Measurements from ENCODE around the gene MPND. TPM values are rescaled to one million over a fixed set of nuclear protein-coding genes. Genes with fewer than 3 reads are reported as not detected.

Gene MPND
- total RNA-seq, 1 experiment from 2014 or later, result 37.0 TPM

DNA sequence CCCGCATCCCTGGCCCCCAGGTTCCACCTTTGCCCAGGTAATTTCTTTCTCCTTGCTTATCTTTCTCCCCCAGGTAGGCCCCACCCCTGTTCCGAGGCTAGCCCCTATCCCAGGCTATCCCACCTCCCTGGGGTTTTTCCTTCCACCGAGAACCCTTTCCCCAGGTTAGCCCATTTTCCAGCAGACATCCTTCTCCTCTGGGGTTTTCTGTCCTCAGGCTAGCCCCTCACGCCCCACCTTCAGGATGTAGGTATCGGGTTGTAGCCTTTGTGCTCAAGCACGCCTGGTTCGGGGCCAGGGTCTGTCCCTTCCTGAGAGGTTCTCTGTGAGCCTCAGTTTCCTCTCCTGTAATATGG lies 38.1 kb upstream of the MPND start:
- no peak overlapping the region for H2AFZ ChIP-seq (ENCODE audit: low read length)
- H2AK5ac ChIP-seq (ENCODE audit: insufficient read length, low read length), result no peak overlapping the region
- no peaks in the 10 kb centered on the region for H3K79me2 ChIP-seq (ENCODE audit: insufficient read depth, low read length)
- H3K14ac ChIP-seq (ENCODE audit: insufficient read depth, low read length), result no peak overlapping the region
- H3K9me3 Mint-ChIP-seq, result no peaks in the 10 kb centered on the region; a peak in 2 of 5 replicates
- no peak overlapping the region for H3K27ac ChIP-seq (ENCODE audit: insufficient read length, low read depth, low read length)
- H2BK120ac ChIP-seq (ENCODE audit: low read depth, low read length, poor library complexity, severe bottlenecking), result no peak overlapping the region
- H3K27me3 Mint-ChIP-seq (ENCODE audit: low read depth), result peaks cover 10% of the 10 kb centered on the region
- no peak overlapping the region for H2BK12ac ChIP-seq (ENCODE audit: insufficient read length, low read depth, low read length)
- H3K23me2 ChIP-seq (ENCODE audit: insufficient read length, low read depth, low read length, poor library complexity, severe bottlenecking), result no peaks in the 10 kb centered on the region
- no peak overlapping the region for H4K5ac ChIP-seq (ENCODE audit: insufficient read length, low read depth, low read length)
- no peak overlapping the region for H3K18ac ChIP-seq (ENCODE audit: insufficient read length, low read depth, low read length)
- peaks cover 16 to 43% (median 36%) of the 10 kb centered on the region in 3 experiments; a peak in 6 of 7 replicates for H3K36me3 Mint-ChIP-seq (ENCODE audit: insufficient read depth in 1 of 3, low read depth in 3 of 3)
- DNase-seq, result no peak
- no peak overlapping the region for H2BK15ac ChIP-seq (ENCODE audit: low read depth, low read length)
- WGBS (ENCODE audit: extremely low coverage, insufficient read length, low lambda C conversion rate), result no CpG with 5 or more reads among the region's 7 CpGs
- no peaks in the 10 kb centered on the region for H3K27me3 ChIP-seq (ENCODE audit: insufficient read depth, low read length)
- no peak overlapping the region for H4K8ac ChIP-seq (replicated peaks; ENCODE audit: insufficient read length, low read depth, low read length)
- H3K4me1 Mint-ChIP-seq, result peaks cover 10 to 20% of the 10 kb centered on the region in 2 experiments
- H2BK20ac ChIP-seq (ENCODE audit: low read depth, low read length, poor library complexity, severe bottlenecking), result no peak overlapping the region
- no peak overlapping the region for H2BK5ac ChIP-seq (ENCODE audit: insufficient read length, low read length)
- H3K27ac Mint-ChIP-seq, result no peak overlapping the region
- no peak overlapping the region for H3K9ac ChIP-seq (ENCODE audit: extremely low read depth, insufficient read length, low read length)
- no peaks in the 10 kb centered on the region for H3K4me1 ChIP-seq (ENCODE audit: insufficient read depth, low read length)
- no peaks in the 10 kb centered on the region for H3K9me3 ChIP-seq (ENCODE audit: control insufficient read depth, low read depth, low read length)
- H3K56ac ChIP-seq (ENCODE audit: insufficient read length, low read depth, low read length), result no peak overlapping the region
- H3K4ac ChIP-seq (ENCODE audit: low read depth, low read length), result no peak overlapping the region
- H3K23ac ChIP-seq (ENCODE audit: insufficient read length, low read depth, low read length), result no peak overlapping the region
- no peaks in the 10 kb centered on the region for H4K20me1 ChIP-seq (ENCODE audit: control insufficient read depth, insufficient read depth, insufficient read length)
- H3T11ph ChIP-seq (ENCODE audit: low read length), result no peak overlapping the region
- no peak overlapping the region for H4K91ac ChIP-seq (ENCODE audit: insufficient read length, low read depth, low read length)
- peak overlapping the region; percentile 5 for H3K4me2 ChIP-seq (ENCODE audit: insufficient read depth, insufficient read length, low read length)
- TF ChIP-seq, protein P1, sequence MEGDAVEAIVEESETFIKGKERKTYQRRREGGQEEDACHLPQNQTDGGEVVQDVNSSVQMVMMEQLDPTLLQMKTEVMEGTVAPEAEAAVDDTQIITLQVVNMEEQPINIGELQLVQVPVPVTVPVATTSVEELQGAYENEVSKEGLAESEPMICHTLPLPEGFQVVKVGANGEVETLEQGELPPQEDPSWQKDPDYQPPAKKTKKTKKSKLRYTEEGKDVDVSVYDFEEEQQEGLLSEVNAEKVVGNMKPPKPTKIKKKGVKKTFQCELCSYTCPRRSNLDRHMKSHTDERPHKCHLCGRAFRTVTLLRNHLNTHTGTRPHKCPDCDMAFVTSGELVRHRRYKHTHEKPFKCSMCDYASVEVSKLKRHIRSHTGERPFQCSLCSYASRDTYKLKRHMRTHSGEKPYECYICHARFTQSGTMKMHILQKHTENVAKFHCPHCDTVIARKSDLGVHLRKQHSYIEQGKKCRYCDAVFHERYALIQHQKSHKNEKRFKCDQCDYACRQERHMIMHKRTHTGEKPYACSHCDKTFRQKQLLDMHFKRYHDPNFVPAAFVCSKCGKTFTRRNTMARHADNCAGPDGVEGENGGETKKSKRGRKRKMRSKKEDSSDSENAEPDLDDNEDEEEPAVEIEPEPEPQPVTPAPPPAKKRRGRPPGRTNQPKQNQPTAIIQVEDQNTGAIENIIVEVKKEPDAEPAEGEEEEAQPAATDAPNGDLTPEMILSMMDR (conservative IDR thresholded peaks at IDR 0.05), result no peak
- peak overlapping the region; percentile 64 to 76 for H3K4me3 Mint-ChIP-seq
- no peaks in the 10 kb centered on the region for H3K79me1 ChIP-seq (ENCODE audit: insufficient read depth, low read depth, low read length, poor library complexity, severe bottlenecking)

Measured in H9 (cell line).